ENCODE data around the gene MTHFSD. TPM values are rescaled to one million over a fixed set of nuclear protein-coding genes. Genes with fewer than 3 reads are reported as not detected.

MTHFSD gene
- total and polyA plus RNA-seq, 12 donors, result 7.6 to 22.2 (median 17.6) TPM

DNA sequence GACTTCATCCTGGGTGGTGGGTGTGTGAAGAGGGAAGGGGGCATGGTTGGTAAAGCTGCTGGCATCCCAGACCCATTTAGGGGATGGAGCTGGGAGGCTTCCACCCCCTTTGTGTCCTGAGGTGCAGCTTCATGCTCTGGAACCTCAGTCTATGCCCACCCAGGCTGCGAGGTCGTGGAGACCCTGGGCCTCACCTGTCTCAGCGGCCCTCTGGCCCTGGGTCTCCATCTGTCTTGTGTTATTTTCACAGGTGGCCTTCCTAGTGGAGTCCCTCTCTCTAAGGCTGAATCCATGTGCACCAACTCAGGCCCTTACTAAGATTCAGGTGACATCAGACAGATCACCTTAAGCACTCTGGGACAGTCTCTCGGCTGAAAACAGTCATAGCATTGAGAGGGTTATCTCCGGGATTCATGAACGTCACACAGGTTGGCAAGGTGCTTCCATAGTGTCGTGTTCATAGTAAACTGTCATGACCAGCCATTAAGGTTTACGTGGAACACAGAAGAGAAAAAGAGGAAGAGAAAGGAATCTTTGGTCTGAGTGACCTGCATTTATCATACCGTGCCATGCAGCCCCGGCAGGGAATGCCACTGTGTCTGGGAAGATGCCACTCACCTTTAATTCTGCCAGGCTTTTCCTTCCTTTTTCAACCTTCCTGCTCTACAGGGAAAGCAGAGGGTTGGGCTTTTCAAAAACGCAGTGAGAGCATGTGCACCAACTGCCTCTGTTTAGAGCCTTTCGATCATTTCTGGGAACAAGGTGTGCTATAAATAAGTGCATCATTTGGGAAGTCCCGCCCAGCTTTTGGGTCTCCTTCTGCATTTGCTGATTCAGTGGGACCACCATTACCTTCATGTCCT, 18.8 kb upstream of the MTHFSD start:
- intact Hi-C loops (cut with DNase I), result loop anchor here in 1 of 2 donors (5.0 kb wide), 1 partner anchor 483 kb away; no protein-coding TSS in a partner anchor
- TF ChIP-seq, protein P1, sequence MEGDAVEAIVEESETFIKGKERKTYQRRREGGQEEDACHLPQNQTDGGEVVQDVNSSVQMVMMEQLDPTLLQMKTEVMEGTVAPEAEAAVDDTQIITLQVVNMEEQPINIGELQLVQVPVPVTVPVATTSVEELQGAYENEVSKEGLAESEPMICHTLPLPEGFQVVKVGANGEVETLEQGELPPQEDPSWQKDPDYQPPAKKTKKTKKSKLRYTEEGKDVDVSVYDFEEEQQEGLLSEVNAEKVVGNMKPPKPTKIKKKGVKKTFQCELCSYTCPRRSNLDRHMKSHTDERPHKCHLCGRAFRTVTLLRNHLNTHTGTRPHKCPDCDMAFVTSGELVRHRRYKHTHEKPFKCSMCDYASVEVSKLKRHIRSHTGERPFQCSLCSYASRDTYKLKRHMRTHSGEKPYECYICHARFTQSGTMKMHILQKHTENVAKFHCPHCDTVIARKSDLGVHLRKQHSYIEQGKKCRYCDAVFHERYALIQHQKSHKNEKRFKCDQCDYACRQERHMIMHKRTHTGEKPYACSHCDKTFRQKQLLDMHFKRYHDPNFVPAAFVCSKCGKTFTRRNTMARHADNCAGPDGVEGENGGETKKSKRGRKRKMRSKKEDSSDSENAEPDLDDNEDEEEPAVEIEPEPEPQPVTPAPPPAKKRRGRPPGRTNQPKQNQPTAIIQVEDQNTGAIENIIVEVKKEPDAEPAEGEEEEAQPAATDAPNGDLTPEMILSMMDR (IDR thresholded peaks at IDR 0.05), result no peak
- no peak for TF ChIP-seq POLR2A (IDR thresholded peaks at IDR 0.05)
- Histone ChIP-seq H3K4me3 (no peak overlapping the region), H3K27me3 (peaks cover 64% of the 10 kb centered on the region), H3K4me1 (replicated peaks in 1 of 2) (no peaks in the 10 kb centered on the region), H3K36me3 (replicated peaks in 1 of 2) (no peaks in the 10 kb centered on the region), H3K9me3 (replicated peaks in 1 of 3) (no peaks in the 10 kb centered on the region), H3K27ac (peak overlapping the region in 2 of 5 donors; percentile 47 to 67)
- 45 to 58% (median 53%) methylated on average over 10 to 13 of the region's 13 CpGs for WGBS, 4 donors
- no peak for DNase-seq

DNA sequence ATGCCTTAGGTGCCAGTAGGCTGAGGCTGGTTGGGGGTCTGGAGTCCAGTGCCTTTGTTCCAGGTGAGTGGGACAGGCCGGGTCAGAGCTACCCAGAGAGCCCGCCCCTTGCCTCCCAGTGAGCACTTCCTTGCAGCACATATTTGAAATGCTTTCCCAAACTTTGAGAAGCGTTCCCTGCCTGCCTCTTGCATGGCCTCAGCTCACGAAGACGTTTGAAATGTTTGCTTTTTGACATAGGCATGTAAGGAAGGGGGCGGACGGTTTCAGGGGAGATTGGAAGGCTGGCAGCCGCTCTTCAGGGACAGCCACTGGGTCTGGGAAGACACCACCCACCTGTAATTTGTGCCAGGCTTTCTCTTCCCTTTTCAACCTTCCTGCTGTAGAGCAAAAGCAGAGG, 18.2 kb upstream of the MTHFSD start:
- Histone ChIP-seq H3K36me3 (replicated peaks in 1 of 2) (no peaks in the 10 kb centered on the region), H3K27ac (peak overlapping the region in 2 of 5 donors; percentile 17 to 67), H3K9me3 (replicated peaks in 1 of 3) (no peaks in the 10 kb centered on the region), H3K27me3 (peaks cover 64% of the 10 kb centered on the region), H3K4me1 (replicated peaks in 1 of 2) (no peaks in the 10 kb centered on the region), H3K4me3 (no peak overlapping the region)
- TF ChIP-seq, protein P1 (IDR thresholded peaks at IDR 0.05), result no peak
- no peak for DNase-seq
- intact Hi-C loops (cut with DNase I), result loop anchor here in 1 of 2 donors (5.0 kb wide), 1 partner anchor 484 kb away; no protein-coding TSS in a partner anchor
- 40 to 49% (median 44%) methylated on average over 7 to 8 of the region's 8 CpGs for WGBS, 4 donors

DNA sequence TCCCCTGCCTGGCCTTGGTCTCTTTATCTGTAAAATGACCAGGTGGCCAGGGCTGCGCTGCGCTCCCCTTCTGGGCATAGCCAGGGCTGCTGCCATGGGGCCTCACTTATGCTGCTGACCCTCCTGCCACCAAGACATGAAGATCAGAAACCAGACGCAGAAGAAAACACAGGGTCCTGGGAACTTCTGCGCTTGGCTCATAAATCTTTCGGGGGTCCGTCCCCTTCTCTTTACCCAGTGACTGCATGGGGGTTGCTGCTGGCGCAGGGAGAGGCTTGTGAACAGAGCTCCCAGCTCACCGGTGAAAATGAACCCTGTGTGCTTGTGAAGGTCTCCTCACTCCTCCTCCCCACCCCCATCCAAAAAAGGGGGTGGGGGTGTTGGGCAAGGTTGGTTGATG, 17.6 kb upstream of the MTHFSD start:
- no peaks in the 10 kb centered on the region for H3K9me3 ChIP-seq (replicated peaks in 1 of 3)
- peak overlapping the region in 2 of 5 donors; percentile 34 to 67 for H3K27ac ChIP-seq
- TF ChIP-seq POLR2A (IDR thresholded peaks at IDR 0.05), result no peak
- TF ChIP-seq, protein P1 (IDR thresholded peaks at IDR 0.05), result no peak
- intact Hi-C loops (cut with DNase I), result loop anchor here in 1 of 2 donors (5.0 kb wide), 1 partner anchor 485 kb away; no protein-coding TSS in a partner anchor
- peaks cover 64% of the 10 kb centered on the region for H3K27me3 ChIP-seq
- H3K4me3 ChIP-seq, result no peak overlapping the region
- 50 to 78% (median 58%) methylated on average over 6 to 8 of the region's 8 CpGs for WGBS, 4 donors
- H3K36me3 ChIP-seq (replicated peaks in 1 of 2), result no peaks in the 10 kb centered on the region
- H3K4me1 ChIP-seq (replicated peaks in 1 of 2), result no peaks in the 10 kb centered on the region
- no peak for DNase-seq

DNA sequence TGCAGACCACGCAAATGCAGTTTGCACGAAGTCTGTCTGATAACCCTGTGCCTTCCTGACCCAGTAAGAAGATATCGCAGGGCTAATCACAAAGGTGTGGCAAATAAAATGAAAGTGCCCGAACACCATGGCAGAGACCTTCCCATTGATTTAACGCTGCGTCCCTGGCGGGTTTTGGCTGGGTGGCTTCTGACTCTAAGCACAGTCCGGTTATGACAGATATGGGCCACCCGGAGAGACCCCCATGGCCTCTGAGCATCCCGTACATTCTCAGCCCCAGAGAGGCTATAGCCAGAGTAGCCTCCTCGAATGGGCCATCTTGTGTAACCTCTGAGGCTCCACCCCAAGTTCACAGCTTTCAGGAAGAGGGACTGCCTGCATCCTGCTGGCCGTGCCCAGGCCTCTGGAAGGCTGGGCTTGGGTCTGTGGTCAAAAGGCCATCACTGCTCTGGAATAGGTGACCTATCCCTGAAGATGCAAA, 17.0 kb upstream of the MTHFSD start:
- H3K4me3 ChIP-seq, result no peak overlapping the region
- intact Hi-C loops (cut with DNase I), result loop anchor here in 1 of 2 donors (5.0 kb wide), 1 partner anchor 485 kb away; no protein-coding TSS in a partner anchor

More for the DNA sequence above, 17.0 kb upstream of the MTHFSD start:
- peaks cover 66% of the 10 kb centered on the region for H3K27me3 ChIP-seq
- TF ChIP-seq, protein P1 (IDR thresholded peaks at IDR 0.05), result no peak
- TF ChIP-seq POLR2A (IDR thresholded peaks at IDR 0.05), result no peak
- H3K36me3 ChIP-seq (replicated peaks in 1 of 2), result no peaks in the 10 kb centered on the region
- DNase-seq, result no peak
- H3K4me1 ChIP-seq (replicated peaks in 1 of 2), result no peaks in the 10 kb centered on the region
- peak overlapping the region in 2 of 5 donors; percentile 34 to 67 for H3K27ac ChIP-seq
- WGBS, 4 donors, result 47 to 67% (median 53%) methylated on average over 4 to 12 of the region's 12 CpGs
- H3K9me3 ChIP-seq (replicated peaks in 1 of 3), result no peaks in the 10 kb centered on the region
